ENCODE measurements around the gene HACD2. TPM values are rescaled to one million over a fixed set of nuclear protein-coding genes. Genes with fewer than 3 reads are reported as not detected.

The HACD2 gene
- total RNA-seq, 1 donor from 2014 or later: 34.3 TPM

GRCh38 chr3:123444744-123445143, 140.1 kb downstream of the HACD2 start:
- Mint-ChIP-seq H3K4me3 (ENCODE audit: unreplicated experiment) (no peak overlapping the region), H3K27me3 (ENCODE audit: low read depth, unreplicated experiment) (peaks cover 63% of the 10 kb centered on the region), H3K4me1 (ENCODE audit: low read depth, unreplicated experiment) (no peaks in the 10 kb centered on the region), H3K27ac (ENCODE audit: unreplicated experiment) (no peak overlapping the region), H3K36me3 (ENCODE audit: low read depth, unreplicated experiment) (no peaks in the 10 kb centered on the region), H3K9me3 (ENCODE audit: unreplicated experiment) (peaks cover 4% of the 10 kb centered on the region)
- Histone ChIP-seq H3K79me2 (ENCODE audit: insufficient read depth, low read length) (no peaks in the 10 kb centered on the region), H2AFZ (ENCODE audit: low read depth, low read length) (no peak overlapping the region), H3K27ac (ENCODE audit: low read depth, low read length) (no peak overlapping the region), H3K4me1 (ENCODE audit: insufficient read depth, low read length) (no peaks in the 10 kb centered on the region), H3K27me3 (ENCODE audit: insufficient read depth, low read length) (peaks cover 48% of the 10 kb centered on the region), H4K20me1 (ENCODE audit: insufficient read depth, low read length) (peaks cover 5% of the 10 kb centered on the region), H3K4me3 (ENCODE audit: insufficient read depth, low read depth, low read length) (no peak overlapping the region), H3K4me2 (ENCODE audit: low read length) (no peak overlapping the region), H3K36me3 (ENCODE audit: insufficient read depth, low read length) (no peaks in the 10 kb centered on the region), H3K9me3 (ENCODE audit: insufficient read depth, low read depth, low read length) (no peaks in the 10 kb centered on the region), H3K9ac (ENCODE audit: low read length) (no peak overlapping the region)
- TF ChIP-seq EZH2 (IDR thresholded peaks at IDR 0.05; ENCODE audit: insufficient read depth, low read length) (no peak), CTCF (IDR thresholded peaks at IDR 0.05; ENCODE audit: insufficient read depth, low read depth, low read length) (no peak)
- no peak for DNase-seq (ENCODE audit: low read depth)
- no peak for FAIRE-seq

- Histone ChIP-seq H4K20me1 (ENCODE audit: insufficient read depth, low read length) (peaks cover 5% of the 10 kb centered on the region), H3K27me3 (ENCODE audit: insufficient read depth, low read length) (peaks cover 48% of the 10 kb centered on the region), H3K4me3 (ENCODE audit: insufficient read depth, low read depth, low read length) (no peak overlapping the region), H3K27ac (ENCODE audit: low read depth, low read length) (no peak overlapping the region), H3K9ac (ENCODE audit: low read length) (no peak overlapping the region), H3K4me1 (ENCODE audit: insufficient read depth, low read length) (no peaks in the 10 kb centered on the region), H3K36me3 (ENCODE audit: insufficient read depth, low read length) (no peaks in the 10 kb centered on the region), H2AFZ (ENCODE audit: low read depth, low read length) (no peak overlapping the region), H3K79me2 (ENCODE audit: insufficient read depth, low read length) (no peaks in the 10 kb centered on the region), H3K4me2 (ENCODE audit: low read length) (no peak overlapping the region), H3K9me3 (ENCODE audit: insufficient read depth, low read depth, low read length) (no peaks in the 10 kb centered on the region)
- H3K9me3 Mint-ChIP-seq (ENCODE audit: unreplicated experiment): peaks cover 4% of the 10 kb centered on the region
- H3K4me1 Mint-ChIP-seq (ENCODE audit: low read depth, unreplicated experiment): no peaks in the 10 kb centered on the region
- H3K36me3 Mint-ChIP-seq (ENCODE audit: low read depth, unreplicated experiment): no peaks in the 10 kb centered on the region
- no peak for TF ChIP-seq CTCF (IDR thresholded peaks at IDR 0.05; ENCODE audit: insufficient read depth, low read depth, low read length)
- TF ChIP-seq EZH2 (IDR thresholded peaks at IDR 0.05; ENCODE audit: insufficient read depth, low read length): no peak
- no peak overlapping the region for H3K4me3 Mint-ChIP-seq (ENCODE audit: unreplicated experiment)
- H3K27ac Mint-ChIP-seq (ENCODE audit: unreplicated experiment): no peak overlapping the region
- FAIRE-seq (no peak), DNase-seq (ENCODE audit: low read depth) (no peak)
- H3K27me3 Mint-ChIP-seq (ENCODE audit: low read depth, unreplicated experiment): peaks cover 63% of the 10 kb centered on the region
These were observed 140.8 kb downstream of the HACD2 start for GRCh38 chr3:123444023-123444422.

- TF ChIP-seq CTCF (IDR thresholded peaks at IDR 0.05; ENCODE audit: insufficient read depth, low read depth, low read length) (no peak), EZH2 (IDR thresholded peaks at IDR 0.05; ENCODE audit: insufficient read depth, low read length) (no peak)
- H3K27me3 Mint-ChIP-seq (ENCODE audit: low read depth, unreplicated experiment): peaks cover 69% of the 10 kb centered on the region
- peaks cover 5% of the 10 kb centered on the region for H4K20me1 ChIP-seq (ENCODE audit: insufficient read depth, low read length)
- H3K4me1 ChIP-seq (ENCODE audit: insufficient read depth, low read length): no peaks in the 10 kb centered on the region
- no peak overlapping the region for H3K27ac Mint-ChIP-seq (ENCODE audit: unreplicated experiment)
- FAIRE-seq: no peak
- H3K27me3 ChIP-seq (ENCODE audit: insufficient read depth, low read length): peaks cover 43% of the 10 kb centered on the region
- no peak overlapping the region for H3K9ac ChIP-seq (ENCODE audit: low read length)
- H3K27ac ChIP-seq (ENCODE audit: low read depth, low read length): no peak overlapping the region
- H3K4me1 Mint-ChIP-seq (ENCODE audit: low read depth, unreplicated experiment): no peaks in the 10 kb centered on the region
- no peaks in the 10 kb centered on the region for H3K79me2 ChIP-seq (ENCODE audit: insufficient read depth, low read length)
- no peak overlapping the region for H3K4me3 ChIP-seq (ENCODE audit: insufficient read depth, low read depth, low read length)
- no peak overlapping the region for H2AFZ ChIP-seq (ENCODE audit: low read depth, low read length)
- peaks cover 4% of the 10 kb centered on the region for H3K9me3 Mint-ChIP-seq (ENCODE audit: unreplicated experiment)
- DNase-seq (ENCODE audit: low read depth): no peak
- H3K36me3 ChIP-seq (ENCODE audit: insufficient read depth, low read length): no peaks in the 10 kb centered on the region
- H3K9me3 ChIP-seq (ENCODE audit: insufficient read depth, low read depth, low read length): no peaks in the 10 kb centered on the region
- no peak overlapping the region for H3K4me2 ChIP-seq (ENCODE audit: low read length)
- H3K36me3 Mint-ChIP-seq (ENCODE audit: low read depth, unreplicated experiment): no peaks in the 10 kb centered on the region
- no peak overlapping the region for H3K4me3 Mint-ChIP-seq (ENCODE audit: unreplicated experiment)
These were observed 141.9 kb downstream of the HACD2 start for GRCh38 chr3:123442908-123443307.
